NCI-H1092 (cell line): ENCODE data around the gene SYT1.
"Not testable (repeated sequence)": the region's sequence is repeated elsewhere in the genome, so short reads cannot be mapped to it uniquely, and the experiment has no call there.

Experiments used
- DNase-seq: peaks from one replicate; lab custom pipeline; 2025; lab: John Stamatoyannopoulos, UW

SYT1 gene

GRCh38 chr12:79407671-79408622 is 543.4 kb downstream of the SYT1 start:
- DNase-seq: no peak

DNA sequence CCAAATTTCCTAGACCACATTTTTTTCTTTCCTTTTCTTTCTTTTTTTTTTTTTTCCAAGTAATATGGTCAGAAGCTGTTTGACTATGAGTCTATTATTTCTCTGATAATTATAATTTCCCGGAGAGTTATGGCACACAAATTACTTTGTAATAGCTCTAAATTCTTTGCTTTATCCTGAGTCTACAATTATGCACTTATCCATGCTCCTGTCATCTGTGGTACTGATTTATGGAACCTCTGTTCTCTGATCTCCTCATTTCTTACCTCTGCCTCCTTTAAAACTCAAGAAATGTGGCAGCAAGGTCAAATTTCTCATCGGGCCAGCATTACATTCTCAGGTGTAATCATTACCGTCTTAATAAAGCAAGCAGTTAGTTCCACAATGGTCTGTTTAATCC is 544.1 kb downstream of the SYT1 start:
- no peak for DNase-seq

DNA sequence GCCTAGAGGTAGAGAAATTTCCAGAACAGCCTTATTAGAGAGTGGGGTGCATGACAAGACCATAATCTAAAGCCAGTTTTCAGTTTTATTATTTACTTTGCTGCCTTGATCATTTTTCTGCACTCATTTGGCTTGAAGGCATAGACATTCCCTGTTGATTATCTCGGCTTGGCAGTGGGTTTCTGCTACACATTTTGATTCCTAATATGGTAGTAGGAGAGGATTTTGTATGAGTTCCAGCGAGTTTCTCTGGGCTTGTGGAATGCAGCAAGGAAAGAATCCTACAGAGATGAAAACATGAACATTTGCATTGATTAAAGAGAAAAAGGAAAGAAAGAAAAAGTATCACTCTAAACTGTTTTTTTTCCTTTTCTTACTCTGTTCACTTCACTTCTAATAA is 545.0 kb downstream of the SYT1 start:
- no peak for DNase-seq

DNA sequence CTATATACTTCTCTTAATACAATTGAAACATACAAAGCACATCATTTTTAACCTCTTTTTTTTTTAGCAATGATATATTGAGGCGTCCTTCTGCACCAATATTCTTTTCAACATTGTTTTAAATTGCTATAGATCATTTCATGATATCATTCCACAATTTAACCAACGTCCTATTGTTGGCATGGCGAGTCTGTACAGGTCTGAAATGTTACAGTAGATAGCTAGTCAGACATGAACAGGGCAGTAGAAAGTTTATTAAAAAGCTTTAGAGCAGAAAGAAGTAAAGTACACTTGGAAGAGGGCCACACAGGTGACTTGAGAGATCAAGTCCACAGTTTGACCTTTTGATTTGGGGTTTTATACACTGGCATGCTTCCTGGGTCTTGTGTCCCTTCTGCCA is 547.2 kb downstream of the SYT1 start:
- no peak for DNase-seq

DNA sequence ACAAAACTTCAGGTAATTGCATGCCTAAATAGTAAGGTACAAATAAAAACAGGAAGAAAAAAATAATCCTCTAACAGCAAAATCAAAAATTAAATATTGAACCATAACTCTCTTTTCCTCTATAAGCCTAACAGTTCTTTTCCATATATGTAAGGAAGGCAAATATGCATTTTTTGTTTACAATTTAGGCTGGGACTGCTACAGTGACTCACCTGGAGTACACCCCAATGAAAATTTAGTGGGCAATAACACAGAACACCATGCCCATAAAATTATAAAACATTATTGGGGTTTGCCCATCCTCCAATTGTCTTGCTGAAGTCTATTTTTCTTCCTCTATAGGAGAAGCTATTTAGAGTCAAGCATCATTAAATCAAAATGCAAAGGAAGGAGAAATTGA is 549.2 kb downstream of the SYT1 start:
- DNase-seq: no peak

DNA sequence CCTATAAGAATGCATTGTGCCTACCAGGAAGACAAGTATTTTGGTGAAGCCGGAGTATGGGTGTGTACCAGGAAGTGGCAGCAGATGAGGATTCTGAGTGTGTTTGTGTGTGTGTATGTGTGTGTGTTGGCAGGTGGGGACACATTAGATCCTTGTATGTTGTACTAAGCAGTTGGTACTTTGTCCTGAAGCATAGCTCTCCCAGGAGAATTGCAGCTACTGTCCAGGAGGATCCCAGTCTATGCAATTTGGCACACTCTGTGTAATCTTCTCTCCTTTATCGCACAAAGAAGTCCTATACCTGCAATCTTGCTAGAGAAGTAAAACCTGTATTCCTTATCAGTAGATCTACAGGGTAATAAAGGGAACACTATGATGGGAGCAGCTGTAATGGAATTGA is 549.7 kb downstream of the SYT1 start:
- no peak for DNase-seq

DNA sequence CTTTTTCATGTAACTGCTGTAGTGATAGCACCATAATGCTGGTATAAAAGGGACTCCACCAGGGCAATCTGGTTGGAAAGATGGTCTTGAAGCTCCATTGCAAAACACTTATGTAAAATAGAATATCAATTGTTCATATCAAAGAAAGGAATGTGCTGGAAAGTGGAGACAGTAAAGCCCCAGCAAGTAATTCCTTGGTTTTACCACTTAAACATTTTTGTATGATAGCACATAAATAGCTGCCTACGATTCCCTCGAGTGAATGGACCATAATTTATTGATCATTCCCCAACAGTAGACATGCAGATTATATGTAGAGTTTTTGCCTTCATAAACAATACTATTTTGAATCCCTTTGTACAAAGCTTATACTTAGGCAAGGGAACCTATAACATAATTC is 550.7 kb downstream of the SYT1 start:
- DNase-seq: no peak

GRCh38 chr12:79415746-79416435 is 551.3 kb downstream of the SYT1 start:
- DNase-seq: no peak

- no peak for DNase-seq
Measured at GRCh38 chr12:79420146-79420618, 555.6 kb downstream of the SYT1 start.

DNA sequence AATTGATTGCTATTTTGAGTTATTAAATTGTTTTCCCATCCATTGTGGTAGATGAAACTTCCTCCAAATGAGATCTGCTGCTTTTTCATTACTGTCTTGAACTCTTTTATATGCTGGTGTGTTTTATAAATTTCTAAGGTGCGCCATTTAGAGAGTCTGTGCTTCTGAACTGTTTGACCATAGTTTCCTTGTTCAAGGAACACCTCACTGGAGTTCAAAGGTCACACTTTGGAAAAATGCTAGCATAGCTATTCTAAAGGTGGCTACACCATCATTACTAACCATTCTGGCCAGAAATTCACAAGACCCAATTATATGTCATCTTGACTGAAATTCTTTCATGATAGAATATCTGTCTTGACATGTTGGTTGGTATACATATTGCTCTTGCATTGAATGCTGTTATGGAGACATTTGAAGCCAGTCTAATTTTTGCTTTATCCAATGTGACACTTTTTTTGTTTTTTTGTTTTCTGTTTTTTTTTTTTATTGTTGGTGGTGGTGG is 556.7 kb downstream of the SYT1 start:
- no peak for DNase-seq

- no peak for DNase-seq
Measured at GRCh38 chr12:79422060-79422812, 557.7 kb downstream of the SYT1 start.

DNA sequence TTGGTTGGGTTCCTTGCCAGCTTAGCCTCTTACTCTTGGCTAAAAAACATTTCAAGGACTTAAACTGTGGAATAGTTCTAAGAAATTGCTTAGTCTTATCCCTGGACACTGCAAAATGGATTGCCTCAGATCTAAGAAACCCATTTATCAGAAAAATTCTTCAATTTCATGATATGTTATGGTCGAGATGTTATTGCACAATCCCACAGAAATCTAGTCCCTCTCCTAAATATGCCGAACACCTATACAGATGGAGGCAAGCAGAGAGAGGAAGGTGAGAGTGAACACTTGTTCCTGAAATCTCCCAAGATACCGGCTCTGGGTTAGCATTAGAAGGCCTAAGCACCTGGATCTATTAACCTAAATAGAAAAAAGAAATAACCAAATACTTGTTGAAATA is 559.0 kb downstream of the SYT1 start:
- DNase-seq: no peak

GRCh38 chr12:79424109-79424721 is 559.6 kb downstream of the SYT1 start:
- DNase-seq: no peak

GRCh38 chr12:79426121-79426520 is 561.5 kb downstream of the SYT1 start:
- no peak for DNase-seq

DNA sequence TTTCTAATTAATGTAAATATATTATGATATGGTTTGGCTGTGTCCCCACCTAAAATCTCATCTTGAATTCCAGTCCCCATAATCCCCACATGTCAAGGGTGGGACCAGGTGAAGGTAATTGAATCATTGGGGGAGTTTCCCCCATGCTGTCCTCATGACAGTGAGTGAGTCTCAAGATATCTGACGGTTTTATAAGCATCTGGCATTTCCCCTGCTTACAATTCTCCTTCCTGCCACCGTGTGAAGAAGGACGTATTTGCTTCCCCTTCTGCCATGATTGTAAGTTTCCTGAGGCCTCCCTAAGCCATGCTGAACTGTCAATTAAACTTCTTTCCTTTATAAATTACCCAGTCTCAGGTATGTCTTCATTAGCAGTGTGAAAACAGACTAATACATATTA is 562.2 kb downstream of the SYT1 start:
- not testable (repeated sequence) for DNase-seq

- DNase-seq: no peak
Measured at GRCh38 chr12:79433465-79434072, 569.0 kb downstream of the SYT1 start.

GRCh38 chr12:79434561-79434960 is 570.0 kb downstream of the SYT1 start:
- DNase-seq: no peak

- no peak for DNase-seq
Measured at GRCh38 chr12:79435742-79436141, 571.2 kb downstream of the SYT1 start.

DNA sequence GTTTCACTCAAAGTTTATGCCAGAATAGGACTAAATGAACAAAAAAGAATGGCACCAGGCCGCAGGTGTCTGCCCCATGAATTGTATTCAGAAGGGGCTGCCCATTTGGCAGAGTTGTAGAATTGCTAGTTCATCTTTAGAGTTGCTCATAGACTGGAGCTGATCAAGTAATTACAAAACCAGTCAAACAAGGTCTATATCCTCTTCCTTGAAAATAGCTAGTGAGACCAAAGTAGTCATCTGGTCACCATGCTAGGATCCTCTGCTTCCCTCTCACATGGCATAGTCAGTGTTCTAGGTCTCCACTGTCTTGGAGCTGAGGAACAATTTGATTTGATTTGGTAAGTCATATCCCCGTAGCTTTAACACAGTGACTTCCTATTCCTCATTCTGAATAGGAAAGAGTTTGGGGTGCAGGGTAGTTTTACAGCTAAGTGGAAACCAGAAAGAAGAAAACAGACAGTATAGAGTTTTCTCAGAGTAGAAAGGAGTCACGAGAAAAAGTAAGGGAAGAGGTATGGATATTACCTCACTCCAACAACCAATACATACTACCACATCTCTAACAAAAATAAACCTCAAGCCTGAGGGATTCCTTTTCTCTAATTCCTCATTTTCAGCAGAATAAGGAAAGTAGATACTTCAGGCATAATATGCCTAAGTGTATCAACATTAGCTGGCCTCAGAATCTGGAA is 574.1 kb downstream of the SYT1 start:
- no peak for DNase-seq

DNA sequence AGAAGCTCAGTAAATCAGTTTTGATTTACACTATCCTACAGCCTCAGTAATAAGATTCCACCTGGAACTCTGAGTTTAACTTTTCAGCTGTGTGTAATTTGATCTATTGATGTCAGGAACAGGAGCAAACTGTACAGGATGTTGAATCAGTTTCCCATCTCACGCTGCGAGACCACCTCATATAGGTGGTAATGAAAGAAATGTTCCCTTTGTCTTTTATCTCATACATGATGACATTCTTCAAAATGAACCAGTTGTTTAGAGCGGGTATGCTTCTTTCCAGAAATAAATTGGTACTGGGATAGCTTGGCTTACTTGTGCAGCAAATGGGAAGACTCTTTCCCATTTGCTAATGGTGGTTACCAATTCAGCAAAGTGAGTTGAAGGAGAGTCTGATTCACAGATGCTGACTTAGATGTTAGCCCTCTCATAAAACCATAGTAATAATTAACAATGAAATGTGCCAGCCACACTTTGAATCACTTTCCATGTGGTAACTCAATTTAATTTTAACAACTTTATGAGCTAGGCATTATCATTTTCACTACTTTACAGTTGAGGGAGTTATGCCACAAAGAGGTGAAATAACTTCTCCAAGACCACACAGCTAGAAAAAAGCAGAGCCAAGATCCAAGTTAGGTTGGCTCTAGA is 574.7 kb downstream of the SYT1 start:
- no peak for DNase-seq
